DMS79 treated with DMSO at 0.1 percent for 48 hours (cell line): ENCODE data around the gene GOLM1.

Experiments
- DNase-seq: peaks from one replicate; lab custom pipeline; 2025; lab: John Stamatoyannopoulos, UW

The GOLM1 gene

DNA sequence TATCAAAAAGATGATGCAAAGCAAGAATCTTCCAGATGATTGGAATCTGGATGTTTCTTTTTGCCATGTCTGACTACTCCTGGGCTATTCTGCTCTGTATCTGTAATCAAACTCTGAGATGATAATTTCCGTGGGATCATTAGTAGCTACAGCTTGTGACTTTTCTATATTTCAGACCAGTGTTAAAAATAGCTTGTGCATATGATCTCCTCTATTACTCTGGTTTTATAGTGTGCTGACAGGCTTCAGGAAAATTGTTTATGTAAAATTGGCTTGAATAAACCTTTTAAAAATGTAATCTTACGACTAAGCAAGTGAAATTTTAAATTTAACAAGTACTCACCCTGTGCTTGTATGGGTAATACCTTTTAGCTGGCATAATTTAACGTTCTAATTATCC is 118.0 kb downstream of the GOLM1 start:
- no peak for DNase-seq

GRCh38 chr9:85978496-85978895 is 120.9 kb downstream of the GOLM1 start:
- DNase-seq, result no peak
